ENCODE measurements around the gene SLC4A2.

DNA sequence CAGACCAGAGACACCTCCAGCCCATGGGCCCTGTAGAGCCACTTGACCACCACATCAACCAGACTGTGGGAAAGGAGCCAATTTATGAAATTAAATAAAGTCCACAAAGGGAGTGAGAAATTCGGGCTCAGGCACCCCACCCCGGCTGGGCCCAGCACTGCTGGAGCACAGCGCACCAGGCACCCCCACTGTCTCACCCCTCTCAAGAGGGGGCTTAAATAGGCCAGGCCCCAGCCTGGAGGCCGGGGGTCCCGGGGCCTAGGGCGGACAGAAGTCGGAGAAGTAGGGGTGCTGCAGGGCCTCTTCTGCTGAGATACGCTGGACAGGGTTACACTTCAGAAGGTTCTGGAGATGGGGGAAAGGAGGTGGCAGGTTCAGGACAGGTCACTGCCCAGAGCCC is 5.6 kb upstream of the SLC4A2 start:
- TF ChIP-seq YY1 (IDR thresholded peaks at IDR 0.05; ENCODE audit: insufficient read depth, insufficient read length) (no peak), ZNF274 (IDR thresholded peaks at IDR 0.05; ENCODE audit: low read depth, low read length) (no peak), SUZ12 (IDR thresholded peaks at IDR 0.05; ENCODE audit: extremely low read depth, insufficient read depth, insufficient read length) (no peak)

Data from NT2/D1 (cell line).